ENCODE results near the gene ACOT9. TPM values are rescaled to one million over a fixed set of nuclear protein-coding genes. Genes with fewer than 3 reads are reported as not detected.

Gene ACOT9
- total and polyA plus RNA-seq, 10 donors = 25.7 to 46.9 (median 38.5) TPM

DNA sequence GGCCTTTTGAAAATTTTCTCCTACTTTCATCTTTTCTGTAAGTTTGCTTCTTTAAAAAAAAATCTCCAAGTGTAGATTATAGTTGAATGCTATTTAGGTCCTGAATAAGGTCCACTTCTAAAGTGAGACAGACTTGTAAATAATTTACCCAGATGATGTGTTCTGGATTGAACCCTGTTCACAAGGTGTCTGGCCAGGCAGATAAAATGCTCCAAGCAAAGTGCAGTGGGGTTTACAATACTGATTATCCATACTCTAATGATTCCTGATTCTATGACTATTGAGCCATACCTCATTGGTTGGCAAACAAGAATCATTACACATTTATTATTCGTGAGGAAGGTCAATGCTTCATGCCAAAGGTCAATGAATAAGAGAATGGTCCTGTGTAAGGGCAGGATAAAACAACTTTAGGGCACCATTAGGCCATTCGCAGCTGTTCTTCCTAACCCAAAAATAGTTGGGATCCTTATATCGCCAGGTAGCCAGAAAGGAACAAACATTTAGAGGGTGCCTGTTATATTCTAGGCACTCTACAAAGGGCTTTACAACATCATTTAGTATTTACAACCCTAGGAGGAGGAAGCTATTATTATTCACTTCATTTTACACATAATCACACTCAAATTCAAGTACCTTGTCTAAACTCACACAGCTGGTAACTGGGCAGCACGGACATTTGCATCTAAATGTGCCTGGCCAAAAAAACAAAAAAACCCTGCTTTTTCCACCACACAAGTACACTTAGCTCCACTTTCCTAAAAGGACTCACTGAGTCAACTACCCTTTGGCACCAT is 21.3 kb upstream of the ACOT9 start:
- no peak for TF ChIP-seq POLR2AphosphoS5 (IDR thresholded peaks at IDR 0.05)
- TF ChIP-seq POLR2A (IDR thresholded peaks at IDR 0.05) = no peak
- DNase-seq = no peak
- no peak overlapping the region for H3K27ac ChIP-seq
- no peak overlapping the region for H3K4me3 ChIP-seq
- H3K27me3 ChIP-seq (replicated peaks in 1 of 7) = no peaks in the 10 kb centered on the region
- H3K36me3 ChIP-seq = no peaks in the 10 kb centered on the region
- peaks cover 0 to 7% (median 0%) of the 10 kb centered on the region in 8 donors for H3K9me3 ChIP-seq
- no peaks in the 10 kb centered on the region for H3K4me1 ChIP-seq
- intact Hi-C loops (cut with DNase I; ENCODE audit: low total_unique reads) = no loop called here
- WGBS, 5 donors = 63 to 85% (median 82%) methylated on average over 4 of the region's 4 CpGs

DNA sequence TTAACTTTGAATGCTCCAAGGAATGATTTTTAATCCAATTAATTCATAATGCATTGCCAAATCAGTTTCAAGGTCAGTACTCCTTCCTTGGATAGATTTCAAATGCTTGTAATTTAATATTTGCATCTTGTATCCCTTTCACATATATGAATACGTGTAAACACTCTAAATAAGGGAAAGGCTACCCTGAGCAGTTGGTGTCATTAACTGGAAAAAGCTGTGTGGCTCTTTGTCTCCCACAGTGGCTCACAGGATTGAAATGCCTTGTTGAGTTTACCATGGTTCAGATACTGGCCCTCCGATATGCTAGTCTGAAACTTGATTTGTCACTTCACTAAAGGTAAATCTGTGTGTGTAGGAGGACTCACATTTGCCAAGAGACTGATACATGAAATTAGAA is 16.7 kb upstream of the ACOT9 start:
- Histone ChIP-seq H3K4me3 (no peak overlapping the region), H3K9me3 (peaks cover 0 to 7% (median 0%) of the 10 kb centered on the region in 8 donors), H3K36me3 (no peaks in the 10 kb centered on the region), H3K27me3 (replicated peaks in 1 of 7) (no peaks in the 10 kb centered on the region), H3K27ac (no peak overlapping the region), H3K4me1 (peaks cover 0 to 9% (median 2%) of the 10 kb centered on the region in 6 donors)
- intact Hi-C loops (cut with DNase I; ENCODE audit: low total_unique reads) = no loop called here
- TF ChIP-seq POLR2A (IDR thresholded peaks at IDR 0.05) = no peak
- TF ChIP-seq, protein P1, sequence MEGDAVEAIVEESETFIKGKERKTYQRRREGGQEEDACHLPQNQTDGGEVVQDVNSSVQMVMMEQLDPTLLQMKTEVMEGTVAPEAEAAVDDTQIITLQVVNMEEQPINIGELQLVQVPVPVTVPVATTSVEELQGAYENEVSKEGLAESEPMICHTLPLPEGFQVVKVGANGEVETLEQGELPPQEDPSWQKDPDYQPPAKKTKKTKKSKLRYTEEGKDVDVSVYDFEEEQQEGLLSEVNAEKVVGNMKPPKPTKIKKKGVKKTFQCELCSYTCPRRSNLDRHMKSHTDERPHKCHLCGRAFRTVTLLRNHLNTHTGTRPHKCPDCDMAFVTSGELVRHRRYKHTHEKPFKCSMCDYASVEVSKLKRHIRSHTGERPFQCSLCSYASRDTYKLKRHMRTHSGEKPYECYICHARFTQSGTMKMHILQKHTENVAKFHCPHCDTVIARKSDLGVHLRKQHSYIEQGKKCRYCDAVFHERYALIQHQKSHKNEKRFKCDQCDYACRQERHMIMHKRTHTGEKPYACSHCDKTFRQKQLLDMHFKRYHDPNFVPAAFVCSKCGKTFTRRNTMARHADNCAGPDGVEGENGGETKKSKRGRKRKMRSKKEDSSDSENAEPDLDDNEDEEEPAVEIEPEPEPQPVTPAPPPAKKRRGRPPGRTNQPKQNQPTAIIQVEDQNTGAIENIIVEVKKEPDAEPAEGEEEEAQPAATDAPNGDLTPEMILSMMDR (IDR thresholded peaks at IDR 0.05 in 8 of 11, conservative IDR thresholded peaks at IDR 0.05 in 3 of 11) = no peak
- TF ChIP-seq POLR2AphosphoS5 (IDR thresholded peaks at IDR 0.05) = no peak
- no peak for DNase-seq
- WGBS, 5 donors = 75 to 95% (median 87%) methylated on average over 2 of the region's 2 CpGs

DNA sequence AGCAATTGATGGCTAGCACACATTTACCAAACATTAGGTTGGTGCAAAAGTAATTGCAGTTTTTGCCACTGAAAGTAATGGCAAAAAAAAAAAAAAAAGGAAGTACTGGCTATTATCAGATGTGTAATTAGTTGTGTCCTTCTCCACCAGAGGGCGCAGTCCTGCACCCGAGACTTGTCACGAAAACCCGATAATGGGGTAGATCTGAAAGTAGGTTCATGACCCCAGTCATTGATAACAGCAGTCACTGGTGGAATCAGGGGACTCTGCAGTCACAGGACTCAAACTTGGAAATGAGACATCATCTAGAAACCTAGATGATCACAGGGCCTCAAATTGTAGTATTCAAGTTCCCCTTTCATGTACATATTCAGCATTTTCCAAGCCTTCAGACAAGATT is 13.1 kb upstream of the ACOT9 start:
- 0 to 3% (median 0%) methylated on average over 4 of the region's 4 CpGs for WGBS, 5 donors
- no peaks in the 10 kb centered on the region for H3K9me3 ChIP-seq
- no peaks in the 10 kb centered on the region for H3K27me3 ChIP-seq (replicated peaks in 1 of 7)
- peak in 1 of 3 donors; percentile 26 for TF ChIP-seq POLR2AphosphoS5 (IDR thresholded peaks at IDR 0.05)
- TF ChIP-seq, protein P1 (IDR thresholded peaks at IDR 0.05 in 8 of 11, conservative IDR thresholded peaks at IDR 0.05 in 3 of 11) = peak; percentile 31 to 71 (median 61)
- TF ChIP-seq POLR2A (IDR thresholded peaks at IDR 0.05) = no peak
- H3K4me3 ChIP-seq = no peak overlapping the region
- H3K4me1 ChIP-seq = peaks cover 0 to 9% (median 2%) of the 10 kb centered on the region in 6 donors
- intact Hi-C loops (cut with DNase I; ENCODE audit: low total_unique reads) = no loop called here
- peak overlapping the region in 1 of 8 donors; percentile 13 for H3K27ac ChIP-seq
- no peaks in the 10 kb centered on the region for H3K36me3 ChIP-seq
- peak; percentile 84 for DNase-seq

DNA sequence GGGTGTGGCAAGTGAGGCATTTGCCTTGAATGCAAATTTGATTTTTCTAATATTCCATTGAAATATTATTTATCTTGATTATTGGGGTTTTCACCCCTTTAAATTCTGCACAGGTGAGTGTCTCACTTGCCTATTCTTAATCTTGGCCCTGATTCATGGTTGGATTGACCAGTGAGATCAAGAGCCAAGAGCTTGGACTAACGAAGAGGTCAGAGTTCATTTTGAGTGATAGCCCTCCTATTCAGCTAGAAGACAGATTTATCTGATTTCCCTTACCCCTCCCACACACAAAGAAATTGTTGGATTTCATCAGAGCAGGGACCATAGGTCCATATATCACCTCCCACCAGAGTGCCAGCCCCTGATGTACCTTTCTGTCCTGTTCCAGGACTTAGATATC is 11.6 kb upstream of the ACOT9 start:
- 69 to 88% (median 72%) methylated on average over 1 of the region's 1 CpG for WGBS, 5 donors
- no peaks in the 10 kb centered on the region for H3K27me3 ChIP-seq (replicated peaks in 1 of 7)
- DNase-seq = no peak
- H3K27ac ChIP-seq = no peak overlapping the region
- H3K36me3 ChIP-seq = no peaks in the 10 kb centered on the region
- peaks cover 0 to 9% (median 2%) of the 10 kb centered on the region in 6 donors for H3K4me1 ChIP-seq
- H3K4me3 ChIP-seq = no peak overlapping the region
- intact Hi-C loops (cut with DNase I; ENCODE audit: low total_unique reads) = no loop called here
- H3K9me3 ChIP-seq = no peaks in the 10 kb centered on the region
- TF ChIP-seq, protein P1 (IDR thresholded peaks at IDR 0.05 in 8 of 11, conservative IDR thresholded peaks at IDR 0.05 in 3 of 11) = no peak
- no peak for TF ChIP-seq POLR2A (IDR thresholded peaks at IDR 0.05)
- TF ChIP-seq POLR2AphosphoS5 (IDR thresholded peaks at IDR 0.05) = no peak
